ENCODE data around the gene C4B.
"Not testable (repeated sequence)": the region's sequence is repeated elsewhere in the genome, so short reads cannot be mapped to it uniquely, and the experiment has no call there.

Gene C4B

GRCh38 chr6:32014547-32014946, at the start of gene C4B:
C4B (plus strand) TSS chr6:32014795; CDS start chr6:32014846, 51 bp downstream.
- not testable (repeated sequence) for H3K4me3 ChIP-seq (ENCODE audit: low read depth, low read length)

- H3K4me3 ChIP-seq (ENCODE audit: low read depth, low read length) = no peak overlapping the region
These were observed 48.9 kb upstream of the C4B start for GRCh38 chr6:31965700-31966099.

DNA sequence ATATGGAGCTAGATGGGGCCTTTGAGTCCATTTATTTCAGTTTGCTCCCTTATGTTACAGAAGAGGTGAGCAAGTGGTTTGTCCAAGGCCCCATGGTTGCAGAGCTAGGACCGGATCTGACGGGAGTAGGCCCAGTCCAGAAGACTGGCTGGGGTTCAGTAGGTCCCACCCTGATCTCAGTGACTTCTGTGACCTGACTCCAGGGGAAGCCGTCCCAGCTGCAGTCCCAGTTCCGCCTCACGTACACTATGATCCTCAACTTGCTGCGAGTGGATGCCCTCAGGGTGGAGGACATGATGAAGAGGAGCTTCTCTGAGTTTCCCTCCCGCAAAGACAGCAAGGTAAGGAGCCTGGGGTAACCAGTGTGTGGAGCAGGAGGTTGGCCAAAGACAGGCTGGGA, 48.1 kb upstream of the C4B start:
- H3K4me3 ChIP-seq (ENCODE audit: low read depth, low read length) = no peak overlapping the region

- H3K4me3 ChIP-seq (ENCODE audit: low read depth, low read length) = no peak overlapping the region
These were observed 47.3 kb upstream of the C4B start for GRCh38 chr6:31966997-31967925.

- H3K4me3 ChIP-seq (ENCODE audit: low read depth, low read length) = no peak overlapping the region
These were observed 46.7 kb upstream of the C4B start for GRCh38 chr6:31967926-31968320.

GRCh38 chr6:31968326-31968725, 46.3 kb upstream of the C4B start:
- no peak overlapping the region for H3K4me3 ChIP-seq (ENCODE audit: low read depth, low read length)

DNA sequence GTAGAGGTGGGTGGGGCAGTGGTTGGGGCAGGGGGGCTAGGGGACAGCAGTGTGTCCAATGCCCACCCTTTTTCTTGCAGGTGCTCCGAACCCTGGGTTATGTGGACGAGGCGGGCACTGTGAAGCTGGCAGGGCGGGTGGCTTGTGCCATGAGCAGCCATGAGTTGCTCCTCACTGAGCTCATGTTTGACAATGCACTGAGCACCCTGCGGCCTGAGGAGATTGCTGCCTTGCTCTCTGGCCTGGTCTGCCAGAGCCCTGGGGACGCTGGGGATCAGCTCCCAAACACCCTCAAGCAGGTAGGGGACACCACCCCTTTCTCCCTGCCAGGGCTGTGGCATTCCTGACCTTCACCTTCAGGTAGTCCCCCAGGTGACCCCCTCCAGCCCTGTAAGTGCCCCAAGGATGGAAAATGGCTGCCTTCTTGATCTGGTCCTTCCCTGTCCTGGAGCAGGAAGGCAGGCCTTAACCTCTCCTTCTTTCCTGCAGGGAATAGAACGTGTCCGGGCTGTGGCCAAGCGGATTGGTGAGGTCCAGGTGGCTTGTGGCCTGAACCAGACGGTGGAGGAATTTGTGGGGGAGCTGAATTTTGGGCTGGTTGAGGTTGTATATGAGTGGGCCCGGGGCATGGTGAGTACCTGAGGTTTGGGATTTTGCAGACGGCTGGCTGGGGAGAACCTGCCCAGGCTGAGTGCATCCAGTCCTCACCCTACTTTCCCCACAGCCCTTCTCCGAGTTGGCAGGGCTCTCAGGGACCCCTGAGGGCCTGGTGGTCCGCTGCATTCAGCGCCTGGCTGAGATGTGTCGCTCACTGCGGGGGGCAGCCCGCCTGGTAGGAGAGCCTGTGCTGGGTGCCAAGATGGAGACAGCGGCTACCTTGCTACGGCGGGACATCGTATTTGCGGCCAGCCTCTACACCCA, 45.5 kb upstream of the C4B start:
- no peak overlapping the region for H3K4me3 ChIP-seq (ENCODE audit: low read depth, low read length)

- H3K4me3 ChIP-seq (ENCODE audit: low read depth, low read length) = no peak overlapping the region
These were observed 44.6 kb upstream of the C4B start for GRCh38 chr6:31969712-31970603.

DNA sequence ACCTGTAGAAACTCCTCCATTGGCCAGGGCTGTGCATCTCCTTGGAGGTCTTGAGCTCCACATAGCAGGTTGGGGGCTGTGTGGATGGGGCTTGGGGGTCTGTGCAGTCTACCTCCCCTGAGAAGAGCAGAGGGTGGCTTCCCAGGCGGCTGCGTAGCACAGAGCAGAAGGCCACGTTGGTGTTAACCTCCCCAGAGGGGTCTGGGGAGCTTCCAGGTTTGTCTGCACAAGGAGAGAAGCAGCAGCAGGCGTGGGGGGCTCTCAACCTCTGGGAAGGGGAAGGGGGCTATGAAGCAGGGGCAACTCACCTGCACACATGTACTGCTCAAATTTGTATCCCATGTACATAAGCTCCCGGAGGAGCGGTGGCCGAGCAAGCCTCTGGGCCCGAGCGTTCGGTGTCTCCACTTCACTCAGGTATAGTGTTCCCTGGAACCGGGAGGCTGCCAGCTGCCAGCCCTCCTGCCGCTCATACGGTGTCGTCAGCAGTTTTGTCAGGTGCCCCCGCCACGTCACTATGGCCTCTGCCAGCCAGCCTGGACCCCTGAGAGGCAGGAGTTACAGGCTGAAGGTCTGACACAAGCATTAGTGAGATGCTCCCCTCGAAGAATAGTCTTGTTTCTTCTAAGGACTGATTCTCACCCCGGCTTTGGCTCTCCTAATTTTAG, 43.9 kb upstream of the C4B start:
- H3K4me3 ChIP-seq (ENCODE audit: low read depth, low read length) = no peak overlapping the region

GRCh38 chr6:31971279-31971992, 43.2 kb upstream of the C4B start:
- H3K4me3 ChIP-seq (ENCODE audit: low read depth, low read length) = peak overlapping the region; percentile 81

- peak within 1 kb of the TSS; percentile 81 for H3K4me3 ChIP-seq (ENCODE audit: low read depth, low read length)
These were observed 42.4 kb upstream of the C4B start, which contains the start of gene DXO for GRCh38 chr6:31971993-31972708. DXO (minus strand) TSS chr6:31972138; CDS start chr6:31971675, 463 bp downstream.

DNA sequence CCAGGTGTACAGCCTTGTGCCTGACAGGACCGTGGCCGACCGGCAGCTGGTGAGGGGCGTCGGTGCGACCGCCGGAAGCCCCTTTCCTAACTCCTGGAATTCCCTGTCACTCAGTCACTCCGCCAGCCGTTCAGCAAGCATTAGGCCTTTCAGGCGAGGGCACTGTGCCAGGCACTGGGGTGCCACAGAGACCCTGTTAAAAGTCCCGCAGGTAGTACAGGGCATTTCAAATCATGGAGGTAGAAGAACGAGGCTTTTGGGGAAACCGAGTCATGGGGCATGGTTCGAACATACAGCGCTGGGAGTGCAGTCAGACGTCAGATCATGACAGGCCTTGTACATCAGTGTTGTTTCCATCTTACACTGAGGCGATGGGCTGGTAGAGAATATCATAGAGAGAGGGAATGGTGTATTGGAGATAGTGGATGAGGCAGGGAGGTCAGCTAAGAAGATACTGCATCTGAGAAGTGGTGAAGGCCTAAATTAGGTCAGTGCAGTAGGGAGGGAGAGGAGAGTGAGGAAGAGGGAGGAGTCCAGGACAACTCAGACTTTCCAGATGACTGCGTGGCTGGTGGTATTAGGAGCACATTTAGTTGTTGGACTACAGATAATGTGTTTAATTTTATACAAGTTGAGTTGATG, 41.8 kb upstream of the C4B start:
- H3K4me3 ChIP-seq (ENCODE audit: low read depth, low read length) = peak overlapping the region; percentile 81

DNA sequence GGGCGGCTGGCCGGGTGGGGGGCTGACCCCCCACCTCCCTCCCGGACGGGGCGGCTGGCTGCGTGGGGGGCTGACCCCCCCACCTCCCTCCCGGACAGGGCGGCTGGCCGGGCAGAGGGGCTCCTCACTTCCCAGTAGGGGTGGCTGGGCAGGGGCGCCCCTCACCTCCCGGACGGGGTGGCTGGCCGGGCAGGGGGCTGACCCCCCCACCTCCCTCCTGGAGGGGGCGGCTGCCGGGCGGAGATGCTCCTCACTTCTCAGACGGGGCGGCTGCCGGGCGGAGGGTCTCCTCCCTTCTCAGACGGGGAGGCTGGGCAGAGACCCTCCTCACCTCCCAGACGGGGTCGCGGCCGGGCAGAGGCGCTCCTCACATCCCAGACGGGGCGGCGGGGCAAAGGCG, 38.5 kb upstream of the C4B start:
- H3K4me3 ChIP-seq (ENCODE audit: low read depth, low read length) = not testable (repeated sequence)

DNA sequence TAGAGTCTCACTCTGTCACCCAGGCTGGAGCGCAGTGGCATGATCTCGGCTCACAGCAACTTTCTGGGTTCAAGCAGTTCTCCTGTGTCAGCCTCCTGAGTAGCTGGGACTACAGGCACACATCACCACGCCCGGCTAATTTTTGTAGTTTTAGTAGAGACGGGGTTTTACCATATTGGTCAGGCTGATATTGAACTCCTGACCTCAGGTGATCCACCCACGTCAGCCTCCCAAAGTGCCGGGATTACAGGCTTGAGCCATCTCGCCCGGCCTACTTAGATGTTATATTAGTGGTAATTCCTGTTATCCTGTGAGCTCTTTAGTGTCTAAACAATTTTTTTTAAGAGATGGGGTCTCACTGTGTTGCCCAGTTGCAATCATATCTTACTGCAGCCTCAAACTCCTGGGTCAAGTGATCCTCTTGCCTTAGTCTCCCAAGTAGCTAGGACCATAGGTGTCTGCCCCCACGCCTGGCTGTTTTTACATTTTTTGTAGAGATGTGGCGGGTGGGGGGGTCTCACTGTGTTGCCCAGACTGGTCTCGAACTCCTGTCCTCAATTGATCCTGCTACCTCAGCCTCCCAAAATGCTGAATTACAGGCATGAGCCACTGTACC, 36.7 kb upstream of the C4B start:
- H3K4me3 ChIP-seq (ENCODE audit: low read depth, low read length) = no peak overlapping the region

GRCh38 chr6:31978831-31979230, 35.8 kb upstream of the C4B start:
- H3K4me3 ChIP-seq (ENCODE audit: low read depth, low read length) = no peak overlapping the region

DNA sequence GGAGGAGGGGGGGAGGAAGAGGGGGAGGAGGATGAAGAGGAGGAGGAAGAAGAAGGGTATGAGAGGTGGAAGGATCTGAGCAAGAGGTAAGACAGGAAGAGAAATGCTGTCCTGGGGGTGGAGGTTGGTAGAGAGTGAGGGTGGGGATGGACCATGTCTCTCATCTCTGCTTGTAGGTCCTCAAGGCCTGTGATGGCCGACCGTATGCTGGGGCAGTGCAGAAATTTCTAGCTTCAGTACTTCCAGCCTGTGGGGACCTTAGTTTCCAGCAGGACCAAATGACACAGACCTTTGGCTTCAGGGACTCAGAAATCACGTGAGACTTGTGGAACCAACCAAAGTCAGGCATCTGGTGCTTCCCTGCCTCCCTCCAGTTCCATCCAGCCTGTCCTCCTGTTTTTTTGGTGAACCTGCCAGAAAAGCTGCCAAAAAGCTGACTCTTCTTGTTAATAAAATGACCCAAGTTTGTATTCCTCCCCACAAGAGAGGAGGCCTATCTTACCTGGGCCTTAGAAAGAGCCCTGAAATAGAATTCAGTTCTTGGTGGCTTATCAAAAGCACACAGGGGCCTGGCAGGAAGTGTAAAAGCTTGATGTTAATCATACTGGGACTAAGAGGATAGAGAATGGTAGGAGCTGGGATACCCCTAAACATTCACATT, 35.2 kb upstream of the C4B start:
- no peak overlapping the region for H3K4me3 ChIP-seq (ENCODE audit: low read depth, low read length)

DNA sequence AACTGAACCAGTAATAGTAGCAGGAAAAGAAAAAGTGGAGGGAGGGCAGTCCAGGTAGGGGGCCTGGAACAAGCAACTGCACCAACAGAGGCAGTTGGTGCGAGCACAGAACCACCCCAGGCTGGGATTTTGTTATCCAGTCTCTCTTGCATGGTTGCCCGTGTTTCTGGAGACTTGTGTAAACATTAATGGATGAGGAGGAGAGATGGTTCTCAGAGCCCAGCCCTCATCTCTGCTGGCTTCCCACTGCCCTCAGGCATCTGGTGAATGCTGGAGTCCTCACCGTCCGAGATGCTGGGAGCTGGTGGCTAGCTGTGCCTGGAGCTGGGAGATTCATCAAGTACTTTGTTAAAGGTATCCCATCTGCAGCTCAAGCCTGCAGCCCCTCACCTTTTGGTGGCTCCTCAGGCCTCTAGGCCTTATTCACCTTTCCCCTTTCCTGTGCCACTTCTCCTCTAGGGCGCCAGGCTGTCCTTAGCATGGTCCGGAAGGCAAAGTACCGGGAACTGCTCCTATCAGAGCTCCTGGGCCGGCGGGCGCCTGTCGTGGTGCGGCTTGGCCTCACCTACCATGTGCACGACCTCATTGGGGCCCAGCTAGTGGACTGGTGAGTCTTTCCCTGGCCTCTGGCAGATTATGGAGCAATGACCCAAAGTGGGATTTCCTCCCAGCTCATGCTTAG, 34.3 kb upstream of the C4B start:
- H3K4me3 ChIP-seq (ENCODE audit: low read depth, low read length) = not testable (repeated sequence)

Data from iPS-11a (cell line).